SK-N-SH treated with all-trans-retinoic acid at 6 μM for 48 hours (cell line): ENCODE results near the gene SEPTIN8.

Source experiments
- ATAC-seq: fragments of 200-7000 bp; cut with Tn5 transposase; 3 replicates; pipeline ENCODE4 v1.9.1; 2020; ENCODE audit warnings: mild to moderate bottlenecking, moderate library complexity
- ARNTL ChIP-seq: fragments of 450-650 bp; formaldehyde crosslinking; IDR thresholded peaks from 2 replicates; pipeline ENCODE4 v1.5.0; 2020; ENCODE audit warnings: low read depth, mild to moderate bottlenecking, moderate library complexity, borderline replicate concordance
- BACH2 ChIP-seq: fragments of 250-450 bp; sonication (Bioruptor Pico); IDR thresholded peaks from 2 replicates; pipeline ENCODE4 v1.9.0; 2021; ENCODE audit warnings: mild to moderate bottlenecking, borderline replicate concordance
- CREB5 ChIP-seq: fragments of 250-450 bp; sonication (Bioruptor Pico); IDR thresholded peaks from 2 replicates; pipeline ENCODE4 v1.5.1; 2020; ENCODE audit warnings: low read depth, mild to moderate bottlenecking, moderate library complexity
- CSDC2 ChIP-seq: fragments of 250-450 bp; sonication (Bioruptor Pico); IDR thresholded peaks from 2 replicates; pipeline ENCODE4 v1.5.0; 2020; ENCODE audit warnings: mild to moderate bottlenecking, moderate library complexity
- CSRNP3 ChIP-seq: fragments of 250-450 bp; sonication (Bioruptor Pico); IDR thresholded peaks from 2 replicates; pipeline ENCODE4 v1.5.1; 2021; ENCODE audit warnings: mild to moderate bottlenecking, moderate library complexity
- ESRRG ChIP-seq: fragments of 250-450 bp; sonication (Bioruptor Pico); IDR thresholded peaks from 2 replicates; pipeline ENCODE4 v1.6.1; 2021; ENCODE audit warnings: mild to moderate bottlenecking
- GLIS3 ChIP-seq: fragments of 250-450 bp; sonication (Bioruptor Pico); IDR thresholded peaks from 2 replicates; pipeline ENCODE4 v1.5.0; 2020; ENCODE audit warnings: mild to moderate bottlenecking, moderate library complexity
- ISL1 ChIP-seq: fragments of 250-450 bp; sonication (Bioruptor Pico); IDR thresholded peaks from 2 replicates; pipeline ENCODE4 v2.1.2; 2022; ENCODE audit warnings: mild to moderate bottlenecking, moderate library complexity
- OSR1 ChIP-seq: fragments of 250-450 bp; sonication (Bioruptor Pico); IDR thresholded peaks from 2 replicates; pipeline ENCODE4 v1.8.0; 2022; ENCODE audit warnings: moderate library complexity, mild to moderate bottlenecking, inconsistent platforms
- POU6F1 ChIP-seq: fragments of 250-450 bp; sonication (Bioruptor Pico); IDR thresholded peaks from 2 replicates; pipeline ENCODE4 v1.8.0; 2021; ENCODE audit warnings: low read depth, mild to moderate bottlenecking, moderate library complexity, borderline replicate concordance
- PPARA ChIP-seq: fragments of 250-450 bp; sonication (Bioruptor Pico); IDR thresholded peaks from 2 replicates; pipeline ENCODE4 v1.5.0; 2020; ENCODE audit warnings: mild to moderate bottlenecking, borderline replicate concordance
- RARB ChIP-seq: fragments of 250-450 bp; sonication (Bioruptor Pico); IDR thresholded peaks from 2 replicates; pipeline ENCODE4 v1.8.0; 2021; ENCODE audit warnings: mild to moderate bottlenecking, moderate library complexity
- SNAI2 ChIP-seq: fragments of 250-450 bp; sonication (Bioruptor Pico); IDR thresholded peaks from 2 replicates; pipeline ENCODE4 v1.5.0; 2020; ENCODE audit warnings: mild to moderate bottlenecking, moderate library complexity
- TCF4 ChIP-seq: fragments of 250-450 bp; sonication (Bioruptor Pico); IDR thresholded peaks from 2 replicates; pipeline ENCODE4 v1.8.0; 2021; ENCODE audit warnings: mild to moderate bottlenecking, moderate library complexity, borderline replicate concordance
- TOX ChIP-seq: fragments of 250-450 bp; sonication (Bioruptor Pico); IDR thresholded peaks from 2 replicates; pipeline ENCODE4 v1.8.0; 2021; ENCODE audit warnings: mild to moderate bottlenecking, moderate library complexity, borderline replicate concordance
- ZC3H10 ChIP-seq: fragments of 250-450 bp; sonication (Bioruptor Pico); IDR thresholded peaks from 2 replicates; pipeline ENCODE4 v1.5.1; 2021; ENCODE audit warnings: mild to moderate bottlenecking, moderate library complexity
- ZFP3 ChIP-seq: fragments of 250-450 bp; sonication (Bioruptor Pico); IDR thresholded peaks from 2 replicates; pipeline ENCODE4 v1.5.0; 2020; ENCODE audit warnings: mild to moderate bottlenecking, moderate library complexity
- ZFP30 ChIP-seq: fragments of 450-650 bp; formaldehyde crosslinking; IDR thresholded peaks from 2 replicates; pipeline ENCODE4 v1.5.0; 2022; ENCODE audit warnings: mild to moderate bottlenecking, moderate library complexity
- ZNF565 ChIP-seq: fragments of 450-650 bp; formaldehyde crosslinking; conservative IDR thresholded peaks from 2 replicates; pipeline ENCODE4 v1.5.0; 2020; ENCODE audit warnings: low read depth, mild to moderate bottlenecking, moderate library complexity
- ZNF70 ChIP-seq: fragments of 450-650 bp; formaldehyde crosslinking; IDR thresholded peaks from 2 replicates; pipeline ENCODE4 v1.5.0; 2020; ENCODE audit warnings: mild to moderate bottlenecking, moderate library complexity
- ZNF8 ChIP-seq: fragments of 450-650 bp; formaldehyde crosslinking; IDR thresholded peaks from 2 replicates; pipeline ENCODE4 v1.5.0; 2020; ENCODE audit warnings: mild to moderate bottlenecking, moderate library complexity
- TF ChIP-seq, protein P1 (sequence below): fragments of 250-450 bp; sonication (Bioruptor Pico); IDR thresholded peaks from 2 replicates; pipeline ENCODE4 v1.8.0; 2020; ENCODE audit warnings: mild to moderate bottlenecking, moderate library complexity, borderline replicate concordance

The SEPTIN8 gene

GRCh38 chr5:132773601-132774355, 3.3 kb downstream of the SEPTIN8 start:
- TF ChIP-seq TOX (CRISPR knock-in tag): no peak
- no peak for TF ChIP-seq ZC3H10 (CRISPR knock-in tag)
- no peak for TF ChIP-seq POU6F1 (CRISPR knock-in tag)
- no peak for ATAC-seq

- TF ChIP-seq ZNF70 (CRISPR knock-in tag) (no peak), CSDC2 (CRISPR knock-in tag) (no peak), ZNF8 (CRISPR knock-in tag) (no peak), ZFP3 (CRISPR knock-in tag) (no peak), SNAI2 (no peak), ZFP30 (no peak), OSR1 (CRISPR knock-in tag) (no peak), TOX (CRISPR knock-in tag) (no peak), TCF4 (CRISPR knock-in tag) (no peak), CSRNP3 (CRISPR knock-in tag) (no peak), ARNTL (CRISPR knock-in tag) (no peak), POU6F1 (CRISPR knock-in tag) (no peak), ISL1 (no peak), ZC3H10 (CRISPR knock-in tag) (no peak), BACH2 (CRISPR knock-in tag) (no peak), CREB5 (no peak), GLIS3 (CRISPR knock-in tag) (no peak), ZNF565 (no peak)
- TF ChIP-seq, protein P1, sequence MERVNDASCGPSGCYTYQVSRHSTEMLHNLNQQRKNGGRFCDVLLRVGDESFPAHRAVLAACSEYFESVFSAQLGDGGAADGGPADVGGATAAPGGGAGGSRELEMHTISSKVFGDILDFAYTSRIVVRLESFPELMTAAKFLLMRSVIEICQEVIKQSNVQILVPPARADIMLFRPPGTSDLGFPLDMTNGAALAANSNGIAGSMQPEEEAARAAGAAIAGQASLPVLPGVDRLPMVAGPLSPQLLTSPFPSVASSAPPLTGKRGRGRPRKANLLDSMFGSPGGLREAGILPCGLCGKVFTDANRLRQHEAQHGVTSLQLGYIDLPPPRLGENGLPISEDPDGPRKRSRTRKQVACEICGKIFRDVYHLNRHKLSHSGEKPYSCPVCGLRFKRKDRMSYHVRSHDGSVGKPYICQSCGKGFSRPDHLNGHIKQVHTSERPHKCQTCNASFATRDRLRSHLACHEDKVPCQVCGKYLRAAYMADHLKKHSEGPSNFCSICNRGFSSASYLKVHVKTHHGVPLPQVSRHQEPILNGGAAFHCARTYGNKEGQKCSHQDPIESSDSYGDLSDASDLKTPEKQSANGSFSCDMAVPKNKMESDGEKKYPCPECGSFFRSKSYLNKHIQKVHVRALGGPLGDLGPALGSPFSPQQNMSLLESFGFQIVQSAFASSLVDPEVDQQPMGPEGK: no peak
- no peak for ATAC-seq
Observed at GRCh38 chr5:132773114-132773513, 3.9 kb downstream of the SEPTIN8 start.

DNA sequence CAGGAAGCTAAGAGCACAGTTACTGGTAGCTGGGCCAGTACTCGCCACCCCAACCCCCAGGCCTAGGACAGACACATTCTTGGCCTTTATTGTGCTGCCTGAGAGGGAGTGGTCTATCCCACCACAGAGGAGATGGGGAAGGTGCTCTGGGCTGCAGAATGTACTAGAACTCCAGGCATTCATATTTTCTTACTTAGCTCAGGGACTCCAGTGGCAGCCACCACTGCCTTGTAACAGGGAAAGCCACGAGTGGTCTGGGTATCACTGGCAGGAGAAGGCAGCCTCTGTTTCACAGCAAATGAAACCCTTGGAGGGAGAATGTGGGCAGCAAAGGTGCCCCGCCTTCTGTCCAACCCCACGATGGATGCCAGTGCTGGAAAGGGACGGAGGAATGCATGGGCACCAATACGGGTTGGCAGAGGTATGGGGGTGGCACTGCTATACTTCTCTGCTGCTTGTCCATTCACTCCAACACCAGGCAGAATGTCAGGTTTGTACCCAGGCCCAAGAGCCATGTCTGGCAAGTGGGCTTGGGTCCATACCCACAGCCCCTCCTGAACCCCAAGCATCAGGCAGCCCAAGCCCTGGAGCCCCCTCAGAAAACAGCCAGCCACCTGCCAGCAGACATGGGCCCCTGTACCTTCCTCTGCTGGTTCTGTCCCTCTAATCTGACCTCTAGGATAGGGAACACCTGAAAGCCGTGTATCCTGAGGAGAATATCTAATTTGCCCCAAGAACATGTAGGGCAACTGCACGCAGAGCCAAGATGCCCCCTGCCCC, 4.6 kb downstream of the SEPTIN8 start:
- no peak for ATAC-seq
- TF ChIP-seq OSR1 (CRISPR knock-in tag) (no peak), ZNF565 (no peak), ZNF70 (CRISPR knock-in tag) (no peak), POU6F1 (CRISPR knock-in tag) (no peak), TCF4 (CRISPR knock-in tag) (no peak), ESRRG (CRISPR knock-in tag) (no peak), RARB (CRISPR knock-in tag) (no peak), CSDC2 (CRISPR knock-in tag) (no peak), PPARA (CRISPR knock-in tag) (no peak), CSRNP3 (CRISPR knock-in tag) (no peak), GLIS3 (CRISPR knock-in tag) (no peak), BACH2 (CRISPR knock-in tag) (no peak)
- TF ChIP-seq, protein P1: no peak
